ENCODE measurements around the gene SF3B1. TPM values are rescaled to one million over a fixed set of nuclear protein-coding genes. Genes with fewer than 3 reads are reported as not detected.

SF3B1 gene
- total RNA-seq, 1 donor, result 253 TPM

DNA sequence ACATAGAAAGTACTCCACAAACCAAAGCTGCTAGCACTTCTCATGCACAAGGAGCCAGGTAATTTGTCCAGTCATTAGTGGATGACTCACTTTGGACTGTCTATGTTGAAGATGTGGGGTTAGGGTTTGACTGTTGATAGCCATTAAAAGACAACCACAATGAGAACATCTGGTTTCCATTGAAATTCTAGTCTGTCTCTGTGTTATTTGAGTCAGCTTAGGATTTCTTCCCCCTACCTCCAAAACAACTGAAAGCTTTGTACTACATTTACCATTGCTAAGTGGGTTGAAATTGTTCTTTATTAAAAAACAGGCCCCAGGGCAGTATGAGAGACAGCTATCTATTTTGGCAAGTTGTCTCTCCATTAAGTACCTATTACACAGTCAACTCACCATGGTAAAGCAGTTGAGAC, 74.1 kb downstream of the SF3B1 start:
- Histone ChIP-seq H3K9me3 (ENCODE audit: low read depth, low read length) (no peaks in the 10 kb centered on the region), H3K4me3 (ENCODE audit: insufficient read depth, low read length) (no peak overlapping the region), H3K36me3 (ENCODE audit: insufficient read depth, low read length) (no peaks in the 10 kb centered on the region), H3K4me1 (ENCODE audit: insufficient read depth, low read length) (peaks cover 7% of the 10 kb centered on the region), H4K20me1 (ENCODE audit: insufficient read depth, low read length) (no peaks in the 10 kb centered on the region), H3K79me2 (ENCODE audit: insufficient read depth, low read length) (no peaks in the 10 kb centered on the region), H3K27me3 (ENCODE audit: insufficient read depth, low read length) (no peaks in the 10 kb centered on the region), H3K4me2 (ENCODE audit: insufficient read depth, low read length) (no peak overlapping the region), H3K27ac (ENCODE audit: low read depth, low read length) (no peak overlapping the region), H2AFZ (ENCODE audit: low read length) (no peak overlapping the region)
- no peak for DNase-seq (ENCODE audit: insufficient read length, low spot score, missing footprints)
- TF ChIP-seq, protein P1, sequence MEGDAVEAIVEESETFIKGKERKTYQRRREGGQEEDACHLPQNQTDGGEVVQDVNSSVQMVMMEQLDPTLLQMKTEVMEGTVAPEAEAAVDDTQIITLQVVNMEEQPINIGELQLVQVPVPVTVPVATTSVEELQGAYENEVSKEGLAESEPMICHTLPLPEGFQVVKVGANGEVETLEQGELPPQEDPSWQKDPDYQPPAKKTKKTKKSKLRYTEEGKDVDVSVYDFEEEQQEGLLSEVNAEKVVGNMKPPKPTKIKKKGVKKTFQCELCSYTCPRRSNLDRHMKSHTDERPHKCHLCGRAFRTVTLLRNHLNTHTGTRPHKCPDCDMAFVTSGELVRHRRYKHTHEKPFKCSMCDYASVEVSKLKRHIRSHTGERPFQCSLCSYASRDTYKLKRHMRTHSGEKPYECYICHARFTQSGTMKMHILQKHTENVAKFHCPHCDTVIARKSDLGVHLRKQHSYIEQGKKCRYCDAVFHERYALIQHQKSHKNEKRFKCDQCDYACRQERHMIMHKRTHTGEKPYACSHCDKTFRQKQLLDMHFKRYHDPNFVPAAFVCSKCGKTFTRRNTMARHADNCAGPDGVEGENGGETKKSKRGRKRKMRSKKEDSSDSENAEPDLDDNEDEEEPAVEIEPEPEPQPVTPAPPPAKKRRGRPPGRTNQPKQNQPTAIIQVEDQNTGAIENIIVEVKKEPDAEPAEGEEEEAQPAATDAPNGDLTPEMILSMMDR (IDR thresholded peaks at IDR 0.05; ENCODE audit: extremely low read depth, low read depth, low read length), result no peak

- TF ChIP-seq, protein P1 (IDR thresholded peaks at IDR 0.05; ENCODE audit: extremely low read depth, low read depth, low read length), result no peak
- Histone ChIP-seq H4K20me1 (ENCODE audit: insufficient read depth, low read length) (no peaks in the 10 kb centered on the region), H3K27ac (ENCODE audit: low read depth, low read length) (no peak overlapping the region), H3K36me3 (ENCODE audit: insufficient read depth, low read length) (no peaks in the 10 kb centered on the region), H3K4me2 (ENCODE audit: insufficient read depth, low read length) (no peak overlapping the region), H3K27me3 (ENCODE audit: insufficient read depth, low read length) (no peaks in the 10 kb centered on the region), H3K4me1 (ENCODE audit: insufficient read depth, low read length) (peaks cover 7% of the 10 kb centered on the region), H3K9me3 (ENCODE audit: low read depth, low read length) (no peaks in the 10 kb centered on the region), H3K4me3 (ENCODE audit: insufficient read depth, low read length) (no peak overlapping the region), H3K79me2 (ENCODE audit: insufficient read depth, low read length) (no peaks in the 10 kb centered on the region), H2AFZ (ENCODE audit: low read length) (no peak overlapping the region)
- no peak for DNase-seq (ENCODE audit: insufficient read length, low spot score, missing footprints)
Measured at GRCh38 chr2:197359859-197360258, 75.0 kb downstream of the SF3B1 start.

DNA sequence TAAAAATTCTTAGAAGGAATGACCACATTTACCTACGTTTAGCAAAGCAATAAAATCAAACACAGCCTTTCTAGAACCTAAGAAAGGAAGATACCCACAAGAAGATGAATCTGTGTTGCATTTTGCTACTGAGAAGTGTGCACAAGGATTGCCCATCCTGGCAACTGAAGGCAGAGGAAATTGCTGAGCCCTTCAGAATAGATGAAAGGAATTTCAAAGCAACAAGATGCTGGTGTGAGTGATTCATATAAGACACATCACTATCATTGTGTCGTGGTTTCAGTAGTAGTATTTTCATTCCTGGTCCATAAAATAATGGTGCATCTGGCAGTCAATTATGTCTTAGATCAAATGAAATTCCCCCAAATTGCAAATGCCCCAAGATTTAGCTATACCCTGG, 75.9 kb downstream of the SF3B1 start:
- no peak for DNase-seq (ENCODE audit: insufficient read length, low spot score, missing footprints)

GRCh38 chr2:197357986-197358385, 76.8 kb downstream of the SF3B1 start:
- Histone ChIP-seq H3K4me3 (ENCODE audit: insufficient read depth, low read length) (no peak overlapping the region), H3K4me1 (ENCODE audit: insufficient read depth, low read length) (peaks cover 7% of the 10 kb centered on the region), H4K20me1 (ENCODE audit: insufficient read depth, low read length) (no peaks in the 10 kb centered on the region), H3K79me2 (ENCODE audit: insufficient read depth, low read length) (no peaks in the 10 kb centered on the region), H2AFZ (ENCODE audit: low read length) (no peak overlapping the region), H3K36me3 (ENCODE audit: insufficient read depth, low read length) (no peaks in the 10 kb centered on the region), H3K9me3 (ENCODE audit: low read depth, low read length) (no peaks in the 10 kb centered on the region), H3K4me2 (ENCODE audit: insufficient read depth, low read length) (no peak overlapping the region), H3K27ac (ENCODE audit: low read depth, low read length) (no peak overlapping the region), H3K27me3 (ENCODE audit: insufficient read depth, low read length) (no peaks in the 10 kb centered on the region)
- TF ChIP-seq, protein P1 (IDR thresholded peaks at IDR 0.05; ENCODE audit: extremely low read depth, low read depth, low read length), result no peak
- DNase-seq (ENCODE audit: insufficient read length, low spot score, missing footprints), result no peak

More for the DNA sequence above, 75.9 kb downstream of the SF3B1 start:
- Histone ChIP-seq H3K4me3 (ENCODE audit: insufficient read depth, low read length) (no peak overlapping the region), H4K20me1 (ENCODE audit: insufficient read depth, low read length) (no peaks in the 10 kb centered on the region), H3K36me3 (ENCODE audit: insufficient read depth, low read length) (no peaks in the 10 kb centered on the region), H3K4me2 (ENCODE audit: insufficient read depth, low read length) (no peak overlapping the region), H3K79me2 (ENCODE audit: insufficient read depth, low read length) (no peaks in the 10 kb centered on the region), H2AFZ (ENCODE audit: low read length) (no peak overlapping the region), H3K4me1 (ENCODE audit: insufficient read depth, low read length) (peaks cover 7% of the 10 kb centered on the region), H3K27ac (ENCODE audit: low read depth, low read length) (no peak overlapping the region), H3K27me3 (ENCODE audit: insufficient read depth, low read length) (no peaks in the 10 kb centered on the region), H3K9me3 (ENCODE audit: low read depth, low read length) (no peaks in the 10 kb centered on the region)
- TF ChIP-seq, protein P1 (IDR thresholded peaks at IDR 0.05; ENCODE audit: extremely low read depth, low read depth, low read length), result no peak

All from osteoblast (primary cell).